ENCODE data around the gene ANO2. TPM values are rescaled to one million over a fixed set of nuclear protein-coding genes. Genes with fewer than 3 reads are reported as not detected.
"Not testable (repeated sequence)": the region's sequence is repeated elsewhere in the genome, so short reads cannot be mapped to it uniquely, and the experiment has no call there.

Gene ANO2
- total RNA-seq, 1 experiment from 2014 or later, result not detected

DNA sequence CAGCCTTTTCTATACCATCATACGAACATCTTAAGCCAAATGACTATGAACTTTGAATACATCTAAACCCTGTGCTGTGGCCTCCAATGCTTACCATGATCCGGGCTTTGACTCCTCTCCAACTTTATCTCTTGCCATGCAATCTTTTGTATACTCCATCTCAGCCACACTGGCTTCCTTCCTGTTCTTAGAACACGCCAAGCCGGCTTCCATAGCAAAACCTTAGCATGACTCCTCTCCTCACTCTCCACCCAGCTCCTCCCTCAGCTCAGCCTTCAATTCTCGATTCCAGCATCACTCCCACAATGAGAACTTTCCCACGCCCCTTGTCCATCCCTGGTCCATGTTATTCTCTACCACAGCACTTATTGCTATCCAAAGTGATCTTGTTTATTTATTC lies 284.8 kb downstream of the ANO2 start:
- Histone ChIP-seq H3K79me2 (ENCODE audit: low read length) (no peaks in the 10 kb centered on the region), H3K9me3 (ENCODE audit: low read length) (no peaks in the 10 kb centered on the region), H3K4me2 (ENCODE audit: low read depth, low read length, poor library complexity, severe bottlenecking) (no peak overlapping the region), H3K27me3 (ENCODE audit: low read length) (no peaks in the 10 kb centered on the region), H3K4me3 (ENCODE audit: low read length) (no peak overlapping the region), H3K36me3 (ENCODE audit: insufficient read depth, low read length) (no peaks in the 10 kb centered on the region), H2AFZ (ENCODE audit: low read length) (no peak overlapping the region), H3K9ac (ENCODE audit: low read length) (no peak overlapping the region), H4K20me1 (ENCODE audit: insufficient read depth, low read depth, low read length) (no peaks in the 10 kb centered on the region), H3K27ac (ENCODE audit: low read length) (no peak overlapping the region), H3K4me1 (ENCODE audit: low read length) (no peaks in the 10 kb centered on the region), H3K9me2 (replicated peaks; ENCODE audit: insufficient read depth, low read length) (no peaks in the 10 kb centered on the region)
- DNase-seq, result no peak

- not testable (repeated sequence) for H2AFZ ChIP-seq (ENCODE audit: low read length); H3K4me3 ChIP-seq (ENCODE audit: low read length); H3K27ac ChIP-seq (ENCODE audit: low read length); H3K27me3 ChIP-seq (ENCODE audit: low read length); H4K20me1 ChIP-seq (ENCODE audit: insufficient read depth, low read depth, low read length); H3K36me3 ChIP-seq (ENCODE audit: insufficient read depth, low read length); H3K9me2 ChIP-seq (replicated peaks; ENCODE audit: insufficient read depth, low read length); H3K9me3 ChIP-seq (ENCODE audit: low read length); H3K79me2 ChIP-seq (ENCODE audit: low read length); H3K9ac ChIP-seq (ENCODE audit: low read length); H3K4me2 ChIP-seq (ENCODE audit: low read depth, low read length, poor library complexity, severe bottlenecking); H3K4me1 ChIP-seq (ENCODE audit: low read length); DNase-seq
Measured at GRCh38 chr12:5658339-5658941, 286.6 kb downstream of the ANO2 start.

GRCh38 chr12:5656836-5657235 lies 288.2 kb downstream of the ANO2 start:
- H3K9me3 ChIP-seq (ENCODE audit: low read length), result no peaks in the 10 kb centered on the region
- H3K36me3 ChIP-seq (ENCODE audit: insufficient read depth, low read length), result no peaks in the 10 kb centered on the region
- no peaks in the 10 kb centered on the region for H4K20me1 ChIP-seq (ENCODE audit: insufficient read depth, low read depth, low read length)
- H3K4me2 ChIP-seq (ENCODE audit: low read depth, low read length, poor library complexity, severe bottlenecking), result no peak overlapping the region
- no peaks in the 10 kb centered on the region for H3K79me2 ChIP-seq (ENCODE audit: low read length)
- DNase-seq, result no peak
- no peaks in the 10 kb centered on the region for H3K27me3 ChIP-seq (ENCODE audit: low read length)
- no peak overlapping the region for H3K27ac ChIP-seq (ENCODE audit: low read length)
- H3K4me1 ChIP-seq (ENCODE audit: low read length), result no peaks in the 10 kb centered on the region
- H3K9ac ChIP-seq (ENCODE audit: low read length), result no peak overlapping the region
- H2AFZ ChIP-seq (ENCODE audit: low read length), result no peak overlapping the region
- no peaks in the 10 kb centered on the region for H3K9me2 ChIP-seq (replicated peaks; ENCODE audit: insufficient read depth, low read length)
- H3K4me3 ChIP-seq (ENCODE audit: low read length), result no peak overlapping the region

- H3K27me3 ChIP-seq (ENCODE audit: low read length), result no peaks in the 10 kb centered on the region
- H3K4me3 ChIP-seq (ENCODE audit: low read length), result no peak overlapping the region
- H3K4me1 ChIP-seq (ENCODE audit: low read length), result no peaks in the 10 kb centered on the region
- no peak for DNase-seq
- H3K36me3 ChIP-seq (ENCODE audit: insufficient read depth, low read length), result no peaks in the 10 kb centered on the region
- H3K9me3 ChIP-seq (ENCODE audit: low read length), result no peaks in the 10 kb centered on the region
- H3K4me2 ChIP-seq (ENCODE audit: low read depth, low read length, poor library complexity, severe bottlenecking), result no peak overlapping the region
- H3K27ac ChIP-seq (ENCODE audit: low read length), result no peak overlapping the region
- no peak overlapping the region for H3K9ac ChIP-seq (ENCODE audit: low read length)
- H3K9me2 ChIP-seq (replicated peaks; ENCODE audit: insufficient read depth, low read length), result no peaks in the 10 kb centered on the region
- no peaks in the 10 kb centered on the region for H3K79me2 ChIP-seq (ENCODE audit: low read length)
- no peak overlapping the region for H2AFZ ChIP-seq (ENCODE audit: low read length)
- no peaks in the 10 kb centered on the region for H4K20me1 ChIP-seq (ENCODE audit: insufficient read depth, low read depth, low read length)
Measured at GRCh38 chr12:5655120-5655519, 289.9 kb downstream of the ANO2 start.

DNA sequence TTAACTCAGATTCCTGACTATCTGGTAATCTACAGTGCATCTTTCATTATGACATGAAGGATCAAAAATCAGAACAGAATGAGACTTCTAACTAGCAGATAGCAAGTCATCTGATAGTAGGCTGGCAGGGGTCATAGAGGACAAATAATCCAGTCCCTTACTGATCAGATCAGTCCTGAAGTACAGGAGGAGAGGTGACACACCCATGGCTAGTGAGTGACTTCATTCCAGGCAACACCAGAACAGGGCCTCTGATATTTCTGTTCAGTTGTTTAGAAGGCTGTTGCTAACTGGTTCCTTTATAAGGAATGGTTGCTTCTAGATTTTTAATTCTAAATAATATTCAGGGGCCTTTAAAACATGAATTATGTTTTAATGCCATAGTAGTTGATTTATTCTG lies 291.0 kb downstream of the ANO2 start:
- no peak for DNase-seq
- H3K27me3 ChIP-seq (ENCODE audit: low read length), result no peaks in the 10 kb centered on the region
- no peak overlapping the region for H3K4me3 ChIP-seq (ENCODE audit: low read length)
- H3K36me3 ChIP-seq (ENCODE audit: insufficient read depth, low read length), result no peaks in the 10 kb centered on the region
- no peak overlapping the region for H3K4me2 ChIP-seq (ENCODE audit: low read depth, low read length, poor library complexity, severe bottlenecking)
- H3K4me1 ChIP-seq (ENCODE audit: low read length), result no peaks in the 10 kb centered on the region
- no peaks in the 10 kb centered on the region for H3K9me3 ChIP-seq (ENCODE audit: low read length)
- no peaks in the 10 kb centered on the region for H3K9me2 ChIP-seq (replicated peaks; ENCODE audit: insufficient read depth, low read length)
- no peak overlapping the region for H3K27ac ChIP-seq (ENCODE audit: low read length)
- no peaks in the 10 kb centered on the region for H3K79me2 ChIP-seq (ENCODE audit: low read length)
- H2AFZ ChIP-seq (ENCODE audit: low read length), result no peak overlapping the region
- H4K20me1 ChIP-seq (ENCODE audit: insufficient read depth, low read depth, low read length), result no peaks in the 10 kb centered on the region
- H3K9ac ChIP-seq (ENCODE audit: low read length), result no peak overlapping the region

- Histone ChIP-seq H3K36me3 (ENCODE audit: insufficient read depth, low read length) (no peaks in the 10 kb centered on the region), H3K9me2 (replicated peaks; ENCODE audit: insufficient read depth, low read length) (no peaks in the 10 kb centered on the region), H2AFZ (ENCODE audit: low read length) (no peak overlapping the region), H4K20me1 (ENCODE audit: insufficient read depth, low read depth, low read length) (no peaks in the 10 kb centered on the region), H3K9me3 (ENCODE audit: low read length) (no peaks in the 10 kb centered on the region), H3K9ac (ENCODE audit: low read length) (no peak overlapping the region), H3K79me2 (ENCODE audit: low read length) (no peaks in the 10 kb centered on the region), H3K4me1 (ENCODE audit: low read length) (no peaks in the 10 kb centered on the region), H3K27me3 (ENCODE audit: low read length) (no peaks in the 10 kb centered on the region), H3K27ac (ENCODE audit: low read length) (no peak overlapping the region), H3K4me3 (ENCODE audit: low read length) (no peak overlapping the region), H3K4me2 (ENCODE audit: low read depth, low read length, poor library complexity, severe bottlenecking) (no peak overlapping the region)
- no peak for DNase-seq
Measured at GRCh38 chr12:5650829-5651461, 294.1 kb downstream of the ANO2 start.

GRCh38 chr12:5650281-5650680 lies 294.8 kb downstream of the ANO2 start:
- Histone ChIP-seq H4K20me1 (ENCODE audit: insufficient read depth, low read depth, low read length) (no peaks in the 10 kb centered on the region), H3K27ac (ENCODE audit: low read length) (no peak overlapping the region), H3K27me3 (ENCODE audit: low read length) (no peaks in the 10 kb centered on the region), H2AFZ (ENCODE audit: low read length) (no peak overlapping the region), H3K9me2 (replicated peaks; ENCODE audit: insufficient read depth, low read length) (no peaks in the 10 kb centered on the region), H3K9ac (ENCODE audit: low read length) (no peak overlapping the region), H3K9me3 (ENCODE audit: low read length) (no peaks in the 10 kb centered on the region), H3K4me2 (ENCODE audit: low read depth, low read length, poor library complexity, severe bottlenecking) (no peak overlapping the region), H3K4me1 (ENCODE audit: low read length) (no peaks in the 10 kb centered on the region), H3K4me3 (ENCODE audit: low read length) (no peak overlapping the region), H3K79me2 (ENCODE audit: low read length) (no peaks in the 10 kb centered on the region), H3K36me3 (ENCODE audit: insufficient read depth, low read length) (no peaks in the 10 kb centered on the region)
- DNase-seq, result no peak

DNA sequence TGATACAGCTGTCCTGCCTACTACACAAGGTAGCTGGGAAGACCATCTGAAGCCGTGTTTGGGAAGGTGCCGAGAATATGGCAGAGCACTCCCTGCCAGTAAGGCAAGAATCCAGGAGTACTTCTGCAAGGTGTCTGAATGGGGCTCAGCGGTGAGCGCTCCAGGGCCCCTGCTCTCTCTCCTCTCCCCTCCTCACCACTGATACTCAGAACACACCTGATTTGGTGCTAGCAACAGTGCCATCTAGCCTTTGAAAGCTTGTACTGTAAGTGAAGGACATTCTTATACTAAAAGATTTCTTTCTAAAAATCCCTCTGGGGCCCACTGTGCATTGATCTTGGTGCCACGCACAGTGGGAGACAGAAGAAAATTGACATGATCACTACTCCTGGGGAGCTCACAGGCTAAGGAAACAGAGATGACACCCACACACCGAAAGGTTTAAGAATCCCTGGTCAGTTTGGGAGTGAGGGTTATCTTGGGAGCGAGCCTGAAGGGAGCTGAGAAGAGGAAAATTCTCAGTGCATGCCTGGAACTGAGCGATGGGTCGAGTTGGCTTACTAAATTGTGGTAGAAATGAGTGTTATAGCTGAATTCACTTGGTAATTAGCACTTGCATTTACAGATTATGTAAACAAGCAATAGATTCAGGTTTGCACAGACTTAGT lies 296.2 kb downstream of the ANO2 start:
- Histone ChIP-seq H3K27me3 (ENCODE audit: low read length) (no peaks in the 10 kb centered on the region), H3K4me2 (ENCODE audit: low read depth, low read length, poor library complexity, severe bottlenecking) (no peak overlapping the region), H3K27ac (ENCODE audit: low read length) (no peak overlapping the region), H3K9ac (ENCODE audit: low read length) (no peak overlapping the region), H3K36me3 (ENCODE audit: insufficient read depth, low read length) (no peaks in the 10 kb centered on the region), H3K9me3 (ENCODE audit: low read length) (no peaks in the 10 kb centered on the region), H4K20me1 (ENCODE audit: insufficient read depth, low read depth, low read length) (no peaks in the 10 kb centered on the region), H2AFZ (ENCODE audit: low read length) (no peak overlapping the region), H3K4me1 (ENCODE audit: low read length) (no peaks in the 10 kb centered on the region), H3K9me2 (replicated peaks; ENCODE audit: insufficient read depth, low read length) (no peaks in the 10 kb centered on the region), H3K79me2 (ENCODE audit: low read length) (no peaks in the 10 kb centered on the region), H3K4me3 (ENCODE audit: low read length) (no peak overlapping the region)
- DNase-seq, result peak; percentile 66
